Adipose tissue (tissue), 3 donors: ENCODE data around the gene ALKBH1. TPM values are rescaled to one million over a fixed set of nuclear protein-coding genes. Genes with fewer than 3 reads are reported as not detected.
"Not testable (repeated sequence)": the region's sequence is repeated elsewhere in the genome, so short reads cannot be mapped to it uniquely, and the experiment has no call there.

Experiments used
- H3K27ac ChIP-seq: one replicate; pipeline ENCODE4 v1.5.1; 2013; ENCODE audit warnings: low read depth, low read length
- WGBS, 3 donors: extraction: QIAGEN DNeasy Blood & Tissue Kit; methylation state at CpG; one replicate each; pipeline ENCODE4 v1.1.7; 2013; 5-methylcytosine and 5-hydroxymethylcytosine counted together
- polyA plus RNA-seq, 3 donors: library from polyadenylated mRNA; stranded (reverse); fragments of 200-250 nt; gene quantifications; one replicate each; pipeline ENCODE4 v1.2.3, GENCODE V29; 2013
- donor health status: healthy with polysubstance abuse.
- donor health status: Bipolar disorder and iron deficiency.
- donor health status: healthy.

ALKBH1 gene
- polyA plus RNA-seq, 3 donors: 3.3 to 6.3 (median 3.4) TPM

DNA sequence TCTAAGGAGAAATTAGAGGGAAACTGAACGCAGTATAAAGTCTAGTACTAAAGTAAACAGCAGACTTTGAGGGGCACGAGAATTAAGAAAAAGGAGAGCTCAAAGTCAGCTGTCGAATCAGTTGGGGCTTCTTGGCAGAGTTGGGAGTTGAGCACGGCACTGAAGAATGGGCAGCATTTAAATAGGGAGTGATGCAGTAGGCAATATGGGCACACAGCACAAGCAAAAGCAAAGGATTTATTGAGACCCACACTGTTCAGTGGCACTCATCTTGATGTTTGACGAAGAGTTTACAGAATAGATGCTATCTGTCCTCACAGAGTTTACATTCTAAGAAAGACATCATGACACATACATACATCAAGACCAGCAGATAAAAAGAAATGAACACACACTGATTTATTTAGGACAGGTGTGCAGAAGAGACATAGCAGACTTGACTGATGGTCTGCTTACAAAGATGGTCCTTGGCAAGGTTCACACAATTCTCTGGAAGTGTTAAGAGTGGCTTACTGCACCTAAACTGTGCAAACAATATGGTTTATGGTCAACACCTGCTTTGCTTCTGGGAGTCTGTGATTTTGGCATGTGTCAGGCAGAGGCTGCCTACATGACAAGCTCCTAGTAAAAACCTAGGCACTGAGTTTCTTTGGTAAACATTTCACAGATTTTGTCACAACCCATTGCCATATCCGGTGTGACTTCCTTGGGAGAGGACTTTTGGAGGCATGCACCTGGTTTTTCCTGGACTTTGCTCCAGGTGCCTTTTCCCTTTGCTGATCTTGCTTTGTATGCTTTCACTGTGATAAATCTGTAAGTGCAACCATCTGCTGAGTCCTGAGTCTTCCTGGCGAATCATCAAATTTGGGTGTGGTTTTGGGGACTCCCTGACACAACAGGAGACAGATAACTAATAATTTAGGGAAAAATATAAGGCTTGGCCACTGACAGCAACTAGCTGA lies 26.3 kb downstream of the ALKBH1 start:
- H3K27ac ChIP-seq: no peak overlapping the region
- WGBS, 3 donors: 57 to 84% (median 81%) methylated on average over 7 of the region's 7 CpGs

DNA sequence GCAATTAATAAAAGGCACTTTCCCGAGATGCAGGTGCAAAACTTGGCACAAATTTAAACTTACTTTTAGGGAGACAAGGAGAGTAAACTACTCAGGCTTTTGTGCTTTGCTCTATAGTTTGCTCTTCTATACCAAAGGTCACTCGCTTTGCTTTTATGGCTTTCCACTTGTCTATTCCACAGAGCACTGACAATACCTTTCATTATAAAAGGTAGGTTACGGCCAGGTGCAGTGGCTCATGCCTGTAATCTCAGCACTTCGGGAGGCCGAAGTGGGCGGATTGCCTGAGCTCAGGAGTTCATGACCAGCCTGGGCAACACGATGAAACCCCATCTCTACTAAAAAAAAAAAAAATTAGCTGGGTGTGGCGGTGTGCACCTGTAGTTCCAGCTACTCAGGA lies 32.9 kb downstream of the ALKBH1 start:
- H3K27ac ChIP-seq: no peak overlapping the region
- 77 to 92% (median 84%) methylated on average over 8 of the region's 8 CpGs for WGBS, 3 donors

DNA sequence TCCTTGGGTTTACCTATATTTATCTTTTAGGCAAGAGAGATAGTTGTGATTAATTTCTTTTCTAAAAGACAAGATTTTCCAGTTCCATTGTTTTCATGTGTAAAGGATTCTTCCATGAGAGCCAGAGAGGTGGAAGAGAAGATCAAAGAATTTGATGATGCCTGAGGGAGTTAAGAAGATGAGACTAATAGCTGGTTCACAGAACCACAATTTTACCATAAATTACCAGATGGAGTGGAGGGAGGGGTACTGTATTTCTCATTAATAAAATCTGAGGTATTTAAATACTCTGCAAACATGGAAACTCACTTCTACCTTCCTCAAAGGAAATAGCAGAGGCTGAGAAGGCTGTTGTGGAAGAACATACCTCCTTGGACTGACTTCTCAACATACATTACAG lies 34.6 kb downstream of the ALKBH1 start:
- H3K27ac ChIP-seq: no peak overlapping the region

DNA sequence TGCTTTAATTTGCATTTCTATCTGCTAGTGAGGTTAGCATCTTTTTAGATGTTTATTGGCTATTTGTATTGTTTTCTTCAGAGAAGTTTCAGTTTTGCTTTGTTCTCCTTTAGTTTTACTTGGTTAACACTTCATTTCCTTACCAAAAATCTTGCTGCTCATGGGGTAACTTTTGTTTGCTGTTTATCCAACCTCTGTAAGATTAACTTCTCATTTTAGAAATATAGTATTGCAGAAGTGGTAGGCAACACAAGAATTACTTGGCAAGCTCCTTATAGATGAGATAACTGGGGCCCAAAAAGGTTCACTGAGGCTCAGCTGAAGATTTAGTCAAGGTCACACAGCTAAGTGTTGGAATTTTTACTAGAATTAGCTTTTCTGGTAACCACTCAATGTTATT lies 40.5 kb downstream of the ALKBH1 start:
- H3K27ac ChIP-seq: no peak overlapping the region

DNA sequence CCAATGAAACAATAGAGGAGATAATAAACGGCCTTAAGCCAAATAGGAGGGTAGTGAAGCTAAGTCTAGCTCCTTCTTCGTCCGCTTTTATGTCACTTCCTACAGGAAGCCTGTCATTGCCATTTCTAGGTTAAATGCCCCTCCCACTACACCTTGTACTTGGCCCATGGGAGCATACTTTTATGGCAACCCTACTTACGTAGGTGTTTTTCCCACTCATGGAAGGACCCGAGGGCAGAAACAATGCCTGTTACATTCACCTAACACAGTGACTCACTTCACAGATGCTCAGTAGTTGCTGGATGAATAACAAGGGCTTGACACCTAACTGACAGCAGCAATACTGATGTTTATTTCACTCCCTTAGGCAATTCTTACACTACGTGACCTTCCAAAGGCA lies 44.5 kb downstream of the ALKBH1 start:
- no peak overlapping the region for H3K27ac ChIP-seq
- WGBS, 3 donors: 45 to 59% (median 59%) methylated on average over 6 of the region's 6 CpGs

DNA sequence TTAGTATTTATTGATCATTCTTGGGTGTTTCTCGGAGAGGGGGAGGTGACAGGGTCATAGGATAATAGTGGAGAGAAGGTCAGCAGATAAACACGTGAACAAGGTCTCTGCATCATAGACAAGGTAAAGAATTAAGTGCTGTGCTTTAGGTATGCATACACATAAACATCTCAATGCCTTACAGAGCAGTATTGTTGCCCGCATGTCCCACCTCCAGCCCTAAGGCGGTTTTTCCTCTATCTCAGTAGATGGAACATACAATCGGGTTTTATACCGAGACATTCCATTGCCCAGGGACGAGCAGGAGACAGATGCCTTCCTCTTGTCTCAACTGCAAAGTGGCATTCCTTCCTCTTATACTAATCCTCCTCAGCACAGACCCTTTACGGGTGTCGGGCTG lies 46.3 kb downstream of the ALKBH1 start:
- not testable (repeated sequence) for H3K27ac ChIP-seq
- 54 to 75% (median 71%) methylated on average over 2 to 9 of the region's 9 CpGs for WGBS, 3 donors

DNA sequence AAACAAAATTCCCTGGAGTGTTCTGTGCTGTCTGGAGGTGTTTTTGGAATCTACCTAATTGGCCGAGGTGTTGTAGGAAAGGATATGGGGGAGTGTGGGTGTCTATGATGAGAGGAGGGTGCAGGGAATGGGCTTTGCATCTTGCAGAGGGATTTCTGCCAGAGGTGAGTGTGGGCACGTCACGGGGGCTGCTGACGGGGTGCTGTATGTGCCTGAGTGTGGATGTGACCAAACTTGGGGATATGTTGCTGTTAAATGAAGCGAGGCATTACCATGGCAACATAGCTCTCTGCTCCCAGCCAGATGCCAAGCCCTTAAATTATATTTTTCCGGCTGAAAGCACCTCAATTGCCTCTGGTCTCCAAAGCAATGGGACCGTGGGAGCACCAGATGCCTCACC lies 47.1 kb downstream of the ALKBH1 start:
- no peak overlapping the region for H3K27ac ChIP-seq
- 77 to 83% (median 79%) methylated on average over 7 of the region's 7 CpGs for WGBS, 3 donors

DNA sequence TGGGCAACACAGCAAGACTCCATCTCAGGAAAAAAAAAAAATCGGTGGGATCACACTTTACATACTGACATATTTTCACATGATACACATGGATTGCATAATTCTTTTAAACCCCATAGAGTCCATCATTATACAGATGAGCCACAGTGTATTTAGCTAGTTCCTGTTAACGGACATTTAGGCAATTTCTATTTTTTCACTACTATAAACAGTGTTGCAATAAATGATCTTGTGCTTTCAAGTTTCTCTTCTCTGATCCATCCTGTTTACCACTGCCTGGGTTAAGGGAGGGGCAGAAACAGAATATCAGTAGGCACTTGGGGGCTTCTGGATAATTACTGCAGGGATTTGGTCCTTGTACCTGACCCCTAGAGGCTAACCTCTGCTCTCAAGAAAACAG lies 48.0 kb downstream of the ALKBH1 start:
- H3K27ac ChIP-seq: no peak overlapping the region

DNA sequence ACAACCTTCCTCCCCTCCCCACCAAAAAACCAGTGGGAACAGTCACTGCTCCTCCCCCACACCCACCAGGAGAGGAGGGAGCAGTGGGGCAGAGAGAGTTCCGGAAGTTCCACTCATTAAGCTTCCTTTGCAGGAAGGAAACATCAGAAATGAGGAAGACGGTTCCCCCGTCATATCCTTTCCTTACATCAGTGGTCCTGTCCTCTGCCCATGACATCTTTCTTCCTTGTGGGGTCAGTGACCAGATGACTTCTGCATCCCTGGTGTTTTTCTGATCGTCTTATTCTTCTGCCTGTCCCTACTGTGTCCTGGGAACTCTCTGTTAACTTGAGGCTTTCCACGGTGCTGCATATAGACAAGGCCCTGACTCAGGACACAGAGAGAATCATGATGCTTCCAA lies 50.5 kb downstream of the ALKBH1 start:
- 39 to 81% (median 49%) methylated on average over 5 of the region's 5 CpGs for WGBS, 3 donors
- no peak overlapping the region for H3K27ac ChIP-seq

More for the DNA sequence above, 48.0 kb downstream of the ALKBH1 start:
- 37 to 90% (median 58%) methylated on average over 2 of the region's 2 CpGs for WGBS, 3 donors

DNA sequence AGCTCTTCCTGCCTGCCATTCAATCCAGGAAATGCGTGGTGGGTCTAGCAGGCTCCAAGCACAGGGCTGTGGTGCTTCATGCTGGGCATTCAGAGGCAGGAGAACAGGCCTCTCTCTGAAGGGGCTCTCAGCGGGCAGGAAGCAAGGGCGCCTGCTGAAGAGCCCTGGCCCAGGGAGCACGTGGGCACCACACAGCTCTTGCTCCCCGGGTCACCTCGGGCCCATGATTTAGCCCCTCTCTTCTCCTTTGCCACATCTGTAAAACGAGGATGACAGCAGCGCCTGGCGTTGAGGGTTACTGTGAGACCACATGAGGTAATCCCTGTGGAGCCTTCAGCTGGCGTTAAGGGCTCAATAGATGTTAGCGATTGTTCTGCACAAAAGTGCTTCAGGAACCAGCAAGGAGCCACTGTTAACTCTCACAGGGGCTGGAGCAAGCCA lies 53.8 kb downstream of the ALKBH1 start:
- H3K27ac ChIP-seq: no peak overlapping the region
- WGBS, 3 donors: 50 to 71% (median 51%) methylated on average over 11 of the region's 11 CpGs

DNA sequence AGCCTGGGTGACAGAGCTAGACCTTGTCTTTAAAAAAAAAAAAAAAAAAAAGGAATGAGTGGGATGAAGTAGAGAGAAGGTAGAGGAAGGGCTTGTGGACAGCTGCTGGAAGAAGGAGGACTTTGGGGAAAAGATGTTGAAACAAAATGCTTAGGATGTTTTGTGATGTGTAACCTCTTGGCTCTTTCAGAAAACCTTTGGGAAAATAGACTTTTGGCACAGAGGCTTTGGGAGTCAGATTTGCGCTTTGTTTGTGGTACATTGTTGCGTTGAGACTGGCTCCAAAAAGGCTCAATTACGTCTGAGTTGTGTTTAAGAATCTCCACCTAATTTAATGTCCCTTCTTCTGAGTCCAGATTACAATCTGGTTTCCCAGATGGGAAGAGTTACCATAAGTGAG lies 58.5 kb downstream of the ALKBH1 start:
- WGBS, 3 donors: 69 to 94% (median 82%) methylated on average over 3 of the region's 3 CpGs
- no peak overlapping the region for H3K27ac ChIP-seq

DNA sequence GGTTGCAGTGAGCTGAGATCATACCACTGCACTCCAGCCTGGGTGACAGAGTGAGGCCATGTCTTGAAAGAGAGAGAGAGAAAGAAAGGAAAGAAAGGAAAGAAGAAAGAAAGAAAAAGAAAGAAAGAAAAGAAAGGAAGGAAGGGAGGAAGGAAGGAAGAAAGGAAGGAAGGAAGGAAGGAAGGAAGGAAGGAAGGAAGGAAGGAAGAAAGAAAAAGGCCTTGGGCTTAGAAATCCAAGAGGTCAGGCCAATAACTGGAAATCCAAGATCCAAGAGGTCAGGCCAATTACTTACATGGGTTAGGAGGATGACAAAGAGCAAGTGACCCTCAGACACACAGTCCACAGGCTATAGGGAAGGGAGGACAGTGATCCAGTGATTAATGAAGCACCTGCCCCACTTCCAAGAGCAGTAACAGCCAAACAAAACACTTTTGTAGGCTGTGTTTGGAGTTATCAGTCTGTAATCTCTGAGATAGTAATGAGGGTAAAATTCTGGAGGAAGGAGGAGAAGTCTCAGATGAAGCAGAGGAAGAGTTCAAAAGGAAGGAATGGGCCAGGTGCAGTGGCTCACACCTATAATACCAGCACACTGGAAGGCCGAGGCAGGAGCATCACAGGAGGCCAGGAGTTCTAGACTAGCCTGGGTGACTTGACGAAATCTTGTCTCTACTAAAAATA lies 59.2 kb downstream of the ALKBH1 start:
- WGBS, 3 donors: 84 to 95% (median 86%) methylated on average over 2 of the region's 2 CpGs
- no peak overlapping the region for H3K27ac ChIP-seq

DNA sequence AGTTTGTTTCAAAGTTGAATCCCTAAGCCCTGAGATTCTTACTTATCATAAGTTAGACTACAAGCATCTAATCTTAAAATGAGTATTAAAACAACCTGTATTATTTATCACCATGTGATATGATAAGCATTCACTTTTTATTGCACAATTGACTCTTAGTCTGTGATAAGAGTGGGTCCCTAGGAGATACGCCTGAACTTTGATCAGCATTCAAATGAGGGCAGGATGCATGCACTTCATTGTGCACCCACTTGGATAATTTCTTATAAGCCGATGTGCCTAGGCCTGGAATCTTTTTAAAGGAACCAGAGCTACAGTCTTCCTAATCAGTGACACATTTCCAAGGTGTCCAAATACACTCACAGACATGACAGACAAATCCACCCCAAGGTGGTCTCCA lies 60.0 kb downstream of the ALKBH1 start:
- H3K27ac ChIP-seq: no peak overlapping the region
- WGBS, 3 donors: 39 to 88% (median 85%) methylated on average over 2 of the region's 2 CpGs

DNA sequence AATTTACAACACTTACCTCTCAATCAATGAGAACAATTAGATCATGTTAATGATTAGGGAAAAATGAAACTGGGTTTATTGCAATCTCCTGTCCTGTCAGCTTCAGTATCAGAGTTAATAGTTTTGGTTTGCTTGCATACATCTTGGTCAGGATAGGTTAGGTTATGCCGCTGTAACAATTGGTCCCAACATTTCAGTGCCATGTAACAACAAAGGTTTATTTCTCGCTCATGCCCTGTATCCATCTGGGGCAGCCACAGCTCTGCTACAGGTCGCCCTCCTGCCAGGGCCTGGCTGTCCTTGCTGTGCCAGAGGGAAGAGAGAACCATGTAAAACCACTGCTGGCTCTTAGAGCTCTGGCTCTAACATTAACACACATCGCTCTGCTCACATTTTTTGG lies 60.9 kb downstream of the ALKBH1 start:
- no peak overlapping the region for H3K27ac ChIP-seq
- 89 to 96% (median 92%) methylated on average over 4 of the region's 4 CpGs for WGBS, 3 donors

DNA sequence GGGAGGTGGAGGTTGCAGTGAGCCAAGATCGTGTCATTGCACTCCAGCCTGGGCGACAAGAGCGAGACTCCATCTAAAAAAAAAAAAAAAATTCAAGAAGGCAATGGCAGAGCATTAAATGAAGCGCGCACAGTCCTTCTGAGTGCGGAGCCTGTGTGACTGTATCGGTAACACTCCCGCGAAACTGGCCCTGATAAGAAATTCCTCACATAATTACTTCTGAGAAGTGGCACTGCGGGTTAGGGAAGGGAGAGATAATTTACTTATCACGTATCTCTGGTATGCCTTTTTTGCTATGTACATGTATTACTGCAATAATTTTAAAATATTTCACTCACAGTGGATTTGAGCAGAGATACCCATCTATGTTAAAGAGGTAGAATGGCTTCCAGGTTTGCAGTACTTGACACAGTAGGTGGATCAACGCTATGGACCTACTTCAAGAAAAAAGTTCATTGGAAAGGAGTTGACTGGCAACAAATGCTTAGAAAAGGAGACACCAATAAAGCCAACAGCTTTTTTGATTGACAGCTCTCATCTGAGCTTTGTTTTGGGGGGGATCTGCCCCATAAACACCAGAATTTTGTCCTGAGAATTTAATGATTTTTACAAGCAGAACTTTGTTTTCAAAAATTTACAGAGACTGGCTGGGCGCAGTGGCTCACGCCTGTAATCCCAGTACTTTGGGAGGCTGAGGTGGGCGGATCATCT lies 62.1 kb downstream of the ALKBH1 start:
- 82 to 90% (median 89%) methylated on average over 15 of the region's 15 CpGs for WGBS, 3 donors
- no peak overlapping the region for H3K27ac ChIP-seq

DNA sequence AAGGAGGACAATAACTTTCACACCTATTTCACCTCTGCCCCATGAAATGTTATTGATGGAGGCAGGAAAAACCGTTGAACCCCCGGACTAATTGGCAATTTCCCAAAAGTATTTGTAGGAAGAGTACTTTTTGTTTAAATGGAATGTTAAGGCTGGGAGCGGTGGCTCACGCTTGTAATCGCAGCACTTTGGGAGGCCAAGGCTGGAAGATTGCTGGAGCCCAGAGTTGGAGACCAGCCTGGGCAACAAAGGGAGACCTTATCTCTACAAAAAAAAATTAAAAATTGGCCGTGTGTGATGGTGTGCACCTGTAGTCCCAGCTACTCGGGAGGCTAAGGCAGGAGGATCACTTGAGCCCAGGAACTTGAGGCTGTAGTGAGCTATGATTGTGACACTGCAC lies 65.4 kb downstream of the ALKBH1 start:
- WGBS, 3 donors: 44 to 64% (median 57%) methylated on average over 7 of the region's 7 CpGs
- H3K27ac ChIP-seq: no peak overlapping the region

DNA sequence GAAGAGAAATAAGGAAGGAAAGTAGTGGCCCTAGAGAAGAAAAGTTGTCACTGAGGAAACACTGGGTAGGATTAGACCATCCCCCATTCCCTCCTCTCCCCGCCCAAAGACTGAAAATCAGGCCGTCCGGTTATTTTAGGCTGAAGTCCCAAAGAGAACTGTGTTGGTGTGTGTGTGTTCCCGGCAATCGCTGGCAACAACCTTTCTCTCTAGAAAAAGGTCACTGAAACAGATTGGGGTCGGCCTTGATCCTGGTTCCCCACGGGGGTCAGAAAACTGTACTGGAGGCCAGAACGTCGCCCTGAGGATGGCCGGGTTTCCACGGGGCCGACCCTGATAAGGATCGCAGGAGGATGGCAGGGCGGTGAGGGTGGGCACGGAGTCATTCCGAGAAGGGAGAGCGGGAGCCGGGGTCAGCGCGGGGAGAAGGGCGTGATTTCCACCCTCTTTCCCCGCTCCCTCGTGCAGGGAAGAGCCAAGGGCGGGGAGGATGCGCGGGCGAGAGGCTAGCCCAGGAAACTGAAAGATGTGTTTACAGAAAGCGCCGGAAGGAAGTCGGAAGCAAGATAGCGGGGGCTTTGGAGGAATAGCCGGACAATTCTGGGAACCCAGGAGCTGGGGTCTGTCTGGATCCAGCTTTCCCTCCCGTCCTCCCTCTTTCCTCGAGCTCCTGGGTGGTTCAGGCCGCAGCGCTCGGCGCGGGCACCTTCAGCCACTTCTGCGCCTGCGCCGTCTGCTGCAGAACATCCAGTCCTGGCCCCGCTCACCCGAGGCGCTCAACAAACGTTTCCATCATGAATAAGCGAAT lies 66.1 kb downstream of the ALKBH1 start:
- 3 to 16% (median 5%) methylated on average over 40 to 47 of the region's 47 CpGs for WGBS, 3 donors
- H3K27ac ChIP-seq: peak overlapping the region; percentile 35

DNA sequence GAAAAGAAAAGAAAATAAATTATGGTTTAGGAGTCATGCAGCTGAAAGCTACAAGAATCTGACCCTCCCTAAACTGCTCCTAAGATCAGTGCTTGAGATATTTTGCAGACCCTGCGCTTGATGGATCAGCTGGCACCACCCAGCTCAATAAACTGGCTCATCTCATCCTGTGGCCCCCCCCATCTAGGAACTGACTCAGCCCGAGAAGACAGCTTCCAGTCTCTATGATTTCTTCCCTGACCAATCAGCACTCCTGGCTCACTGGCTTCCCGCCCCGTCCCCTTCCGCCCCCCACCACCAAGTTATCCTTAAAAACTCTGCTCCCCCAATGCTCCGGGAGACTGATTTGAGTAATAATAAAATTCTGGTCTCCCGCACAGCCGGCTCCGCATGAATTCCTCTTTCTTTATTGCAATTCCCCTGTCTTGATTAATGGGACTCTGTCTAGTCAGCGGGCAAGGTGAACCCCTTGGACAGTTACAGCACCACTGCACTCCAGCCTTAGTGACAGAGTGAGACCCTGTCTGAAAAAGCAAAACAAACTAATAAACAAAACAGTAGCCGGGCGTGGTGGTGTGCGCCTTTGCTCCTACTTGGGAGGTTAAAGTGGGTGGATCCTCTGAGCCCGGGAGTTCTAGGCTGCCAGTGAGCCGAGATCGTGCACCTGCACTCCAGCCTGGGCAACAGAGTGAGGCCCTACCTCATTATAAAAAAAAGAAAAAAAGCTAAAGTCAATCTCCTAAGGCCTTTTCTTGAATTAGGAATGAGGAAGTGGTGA lies 66.9 kb downstream of the ALKBH1 start:
- WGBS, 3 donors: 46 to 78% (median 47%) methylated on average over 16 of the region's 16 CpGs
- H3K27ac ChIP-seq: peak overlapping the region; percentile 35
